Left lung (tissue), 10 donors: ENCODE measurements around the gene ETV6. TPM values are rescaled to one million over a fixed set of nuclear protein-coding genes. Genes with fewer than 3 reads are reported as not detected.
A peak's percentile ranks its signal among the peaks of the same experiment; 100 is the strongest.
"Not testable (repeated sequence)": the region's sequence is repeated elsewhere in the genome, so short reads cannot be mapped to it uniquely, and the experiment has no call there.

Source experiments
- ATAC-seq: fragments of 200-7000 bp; cut with Tn5 transposase; one replicate; pipeline ENCODE4 v1.9.1; 2020; ENCODE audit warnings: moderate library complexity
- DNase-seq, 4 donors: peaks; one replicate each; pipeline ENCODE4 v3.0.0-alpha.2; 2013 to 2020
- H3K27ac ChIP-seq, 2 donors: fragments of 200-600 bp; sonication (generic) in 1 of 2; one replicate each; pipeline versions ENCODE4 v1.5.0 to v1.8.0; 2020 to 2021
- H3K27me3 ChIP-seq, 2 donors: fragments of 200-600 bp; sonication (generic) in 1 of 2; one replicate each; pipeline versions ENCODE4 v1.5.0 to v1.8.0; 2020 to 2021
- H3K36me3 ChIP-seq, 2 donors: fragments of 200-600 bp; sonication (generic) in 1 of 2; one replicate each; pipeline versions ENCODE4 v1.5.0 to v1.8.0; 2020 to 2021
- H3K4me1 ChIP-seq, 2 donors: fragments of 200-600 bp; one replicate each; pipeline ENCODE4 v1.8.0; 2021
- H3K4me3 ChIP-seq, 2 donors: fragments of 200-600 bp; sonication (generic) in 1 of 2; one replicate each; pipeline versions ENCODE4 v1.5.0 to v1.8.0; 2020 to 2021; ENCODE audit warnings: mild to moderate bottlenecking in 1 of 2
- H3K9me3 ChIP-seq, 2 donors: fragments of 200-600 bp; sonication (generic) in 1 of 2; one replicate each; pipeline versions ENCODE4 v1.5.0 to v1.8.0; 2020 to 2021
- CTCF ChIP-seq, 2 donors: fragments of 200-600 bp; sonication (generic) in 1 of 2; IDR thresholded peaks; one replicate each; pipeline versions ENCODE4 v1.5.0 to v1.8.0; 2021; ENCODE audit warnings: antibody characterized with exemption in 2 of 2
- intact Hi-C, 2 donors: fragments of 100-400 bp; cut with DNase I; formaldehyde crosslinking; loops; one replicate each; pipeline versions ENCODE4 v1.11.2 to v1.14.2; 2022
- polyA plus RNA-seq, 6 donors: library from polyadenylated mRNA; unstranded; fragments of 120-200 nt; gene quantifications; one replicate each; pipeline ENCODE4 v1.2.1, GENCODE V29; 2013; ENCODE audit not compliant: insufficient read length in 6 of 6
- total RNA-seq, 2 donors: library from RNA; stranded (reverse); fragmentation: NEBNext Ultra II Directional; extraction: Animal tissue kit (Norgen Biotek cat#: 25700); gene quantifications; one replicate each; pipeline ENCODE4 v1.2.1, GENCODE V29; 2021
- donor health status: DM: no; HTN: yes; CAD: no.
- donor health status: DM: no; HTN: no; CAD: no.

ETV6 gene
- total and polyA plus RNA-seq, 8 donors, result 16.0 to 44.7 (median 17.1) TPM

- H3K27ac ChIP-seq, result no peak overlapping the region
- no peaks in the 10 kb centered on the region for H3K27me3 ChIP-seq
- no peak for TF ChIP-seq CTCF (IDR thresholded peaks at IDR 0.05)
- no peaks in the 10 kb centered on the region for H3K36me3 ChIP-seq
- H3K4me3 ChIP-seq, result no peak overlapping the region
- no peak for ATAC-seq
- intact Hi-C loops, result no loop called here
- H3K4me1 ChIP-seq, result peaks cover 19 to 44% of the 10 kb centered on the region in 2 donors
- no peak for DNase-seq
- H3K9me3 ChIP-seq, result no peaks in the 10 kb centered on the region
These were observed 28.3 kb downstream of the ETV6 start for GRCh38 chr12:11677752-11678151.

- Histone ChIP-seq H3K27me3 (no peaks in the 10 kb centered on the region), H3K4me1 (peaks cover 11 to 43% of the 10 kb centered on the region in 2 donors), H3K4me3 (no peak overlapping the region), H3K36me3 (no peaks in the 10 kb centered on the region), H3K9me3 (no peaks in the 10 kb centered on the region), H3K27ac (no peak overlapping the region)
- ATAC-seq (no peak), DNase-seq (no peak)
- no peak for TF ChIP-seq CTCF (IDR thresholded peaks at IDR 0.05)
- intact Hi-C loops, result no loop called here
These were observed 29.3 kb downstream of the ETV6 start for GRCh38 chr12:11678781-11679180.

GRCh38 chr12:11681207-11681606 is 31.7 kb downstream of the ETV6 start:
- Histone ChIP-seq H3K27ac (no peak overlapping the region), H3K36me3 (no peaks in the 10 kb centered on the region), H3K4me3 (no peak overlapping the region), H3K9me3 (no peaks in the 10 kb centered on the region), H3K27me3 (no peaks in the 10 kb centered on the region), H3K4me1 (peaks cover 4 to 45% of the 10 kb centered on the region in 2 donors)
- ATAC-seq (no peak), DNase-seq (no peak)
- no peak for TF ChIP-seq CTCF (IDR thresholded peaks at IDR 0.05)
- intact Hi-C loops, result no loop called here

- H3K36me3 ChIP-seq, intact Hi-C loops, H3K4me3 ChIP-seq: not testable (repeated sequence)
These were observed 32.2 kb downstream of the ETV6 start for GRCh38 chr12:11681695-11682094.

GRCh38 chr12:11684393-11684792 is 34.9 kb downstream of the ETV6 start:
- no peaks in the 10 kb centered on the region for H3K9me3 ChIP-seq
- no peaks in the 10 kb centered on the region for H3K36me3 ChIP-seq
- no peak for TF ChIP-seq CTCF (IDR thresholded peaks at IDR 0.05)
- no peak for DNase-seq
- peak overlapping the region in 1 of 2 donors; percentile 58 for H3K27ac ChIP-seq
- no peaks in the 10 kb centered on the region for H3K27me3 ChIP-seq
- no peak for ATAC-seq
- intact Hi-C loops, result no loop called here
- no peak overlapping the region for H3K4me3 ChIP-seq
- H3K4me1 ChIP-seq, result peaks cover 17 to 71% of the 10 kb centered on the region in 2 donors

More at GRCh38 chr12:11681695-11682094, 32.2 kb downstream of the ETV6 start:
- not testable (repeated sequence) for H3K27me3 ChIP-seq, H3K9me3 ChIP-seq, ATAC-seq, DNase-seq, H3K27ac ChIP-seq
- peaks cover 4 to 47% of the 10 kb centered on the region in 2 donors for H3K4me1 ChIP-seq

GRCh38 chr12:11684811-11685210 is 35.3 kb downstream of the ETV6 start:
- no peaks in the 10 kb centered on the region for H3K27me3 ChIP-seq
- intact Hi-C loops, result no loop called here
- H3K9me3 ChIP-seq, result no peaks in the 10 kb centered on the region
- DNase-seq (no peak), ATAC-seq (no peak)
- H3K36me3 ChIP-seq, result no peaks in the 10 kb centered on the region
- no peak overlapping the region for H3K4me3 ChIP-seq
- peak overlapping the region in 1 of 2 donors; percentile 58 for H3K27ac ChIP-seq
- no peak for TF ChIP-seq CTCF (IDR thresholded peaks at IDR 0.05)
- H3K4me1 ChIP-seq, result peaks cover 17 to 72% of the 10 kb centered on the region in 2 donors
